Germinal center (tissue), 1 donor: Measurements from ENCODE around the gene NFATC2.
A peak's percentile ranks its signal among the peaks of the same experiment; 100 is the strongest.

Experiments
- DNase-seq: peaks from one replicate; pipeline ENCODE4 v3.0.0; 2012; ENCODE audit warnings: mixed read lengths, low spot score

NFATC2 gene

GRCh38 chr20:51542571-51543421, at the start of gene NFATC2:
Gene NFATC2 (minus strand): TSS chr20:51542719. CDS start chr20:51542499, 220 bp downstream.
- peak; percentile 94 for DNase-seq

GRCh38 chr20:51591871-51592270, 49.4 kb upstream of the NFATC2 start:
- no peak for DNase-seq

GRCh38 chr20:51588762-51589161, 46.2 kb upstream of the NFATC2 start:
- no peak for DNase-seq

- no peak for DNase-seq
These were observed 44.6 kb upstream of the NFATC2 start for GRCh38 chr20:51587145-51587544.

- DNase-seq: no peak
These were observed 43.5 kb upstream of the NFATC2 start for GRCh38 chr20:51586005-51586440.

- no peak for DNase-seq
These were observed 42.6 kb upstream of the NFATC2 start for GRCh38 chr20:51585148-51585547.

GRCh38 chr20:51584737-51585136, 42.2 kb upstream of the NFATC2 start:
- DNase-seq: no peak

GRCh38 chr20:51584116-51584515, 41.6 kb upstream of the NFATC2 start:
- no peak for DNase-seq

- DNase-seq: no peak
These were observed 41.0 kb upstream of the NFATC2 start for GRCh38 chr20:51583499-51583898.

- DNase-seq: no peak
These were observed 40.6 kb upstream of the NFATC2 start for GRCh38 chr20:51583073-51583472.

- DNase-seq: no peak
These were observed 39.1 kb upstream of the NFATC2 start for GRCh38 chr20:51581571-51581970.

GRCh38 chr20:51579137-51579536, 36.6 kb upstream of the NFATC2 start:
- DNase-seq: no peak

GRCh38 chr20:51578145-51578459, 35.6 kb upstream of the NFATC2 start:
- no peak for DNase-seq

- no peak for DNase-seq
These were observed 35.1 kb upstream of the NFATC2 start for GRCh38 chr20:51577432-51578144.

- DNase-seq: no peak
These were observed 33.0 kb upstream of the NFATC2 start for GRCh38 chr20:51575486-51575885.

GRCh38 chr20:51574248-51575033, 31.9 kb upstream of the NFATC2 start:
- no peak for DNase-seq

GRCh38 chr20:51573576-51574243, 31.2 kb upstream of the NFATC2 start:
- DNase-seq: no peak

GRCh38 chr20:51571460-51571794, 28.9 kb upstream of the NFATC2 start:
- DNase-seq: no peak

GRCh38 chr20:51570739-51571459, 28.4 kb upstream of the NFATC2 start:
- no peak for DNase-seq

- DNase-seq: no peak
These were observed 27.6 kb upstream of the NFATC2 start for GRCh38 chr20:51569815-51570738.
